Mesothelial cell of epicardium (in vitro differentiated cells): ENCODE results near the gene ADGRL4. TPM values are rescaled to one million over a fixed set of nuclear protein-coding genes. Genes with fewer than 3 reads are reported as not detected.

Source experiments
- DNase-seq, 2 experiments: peaks; one replicate each; pipeline ENCODE4 v3.0.0; 2021; ENCODE audit warnings: low spot score in 2 of 2; ENCODE audit not compliant: unreplicated experiment in 2 of 2
- H3K27ac Mint-ChIP-seq: 2 replicates; pipeline ENCODE4 v1.8.0; 2021; ENCODE audit warnings: mixed read lengths
- H3K27me3 Mint-ChIP-seq: 2 replicates; pipeline ENCODE4 v1.8.0; 2021; ENCODE audit warnings: low read depth, mixed read lengths
- H3K36me3 Mint-ChIP-seq: 2 replicates; pipeline ENCODE4 v1.8.0; 2021; ENCODE audit warnings: mixed read lengths
- H3K4me1 Mint-ChIP-seq: 2 replicates; pipeline ENCODE4 v1.8.0; 2021; ENCODE audit warnings: mixed read lengths
- H3K4me3 Mint-ChIP-seq: 2 replicates; pipeline ENCODE4 v1.8.0; 2021; ENCODE audit warnings: mild to moderate bottlenecking, moderate library complexity, mixed read lengths
- H3K9me3 Mint-ChIP-seq: 2 replicates; pipeline ENCODE4 v1.8.0; 2021; ENCODE audit warnings: mixed read lengths
- CTCF ChIP-seq: fragments of 200-600 bp; sonication (generic); IDR thresholded peaks from one replicate; pipeline ENCODE4 v1.5.0; 2021; ENCODE audit warnings: antibody characterized with exemption; ENCODE audit not compliant: unreplicated experiment
- total RNA-seq: library from RNA; stranded (reverse); gene quantifications from 3 replicates; pipeline ENCODE4 v1.2.1, GENCODE V29; 2021

The ADGRL4 gene
- total RNA-seq, 1 donor from 2014 or later = 0.07 TPM

- Mint-ChIP-seq H3K4me1 (no peaks in the 10 kb centered on the region), H3K9me3 (no peaks in the 10 kb centered on the region), H3K36me3 (no peaks in the 10 kb centered on the region), H3K27ac (no peak overlapping the region), H3K4me3 (no peak overlapping the region), H3K27me3 (peaks cover 2% of the 10 kb centered on the region)
- no peak for DNase-seq
- no peak for TF ChIP-seq CTCF
These were observed 6.0 kb upstream of the ADGRL4 start for GRCh38 chr1:79012500-79012899.

GRCh38 chr1:79010589-79010988 is 4.1 kb upstream of the ADGRL4 start:
- no peak for TF ChIP-seq CTCF
- Mint-ChIP-seq H3K4me3 (no peak overlapping the region), H3K9me3 (no peaks in the 10 kb centered on the region), H3K27me3 (peaks cover 19% of the 10 kb centered on the region), H3K36me3 (no peaks in the 10 kb centered on the region), H3K4me1 (peaks cover 6% of the 10 kb centered on the region), H3K27ac (no peak overlapping the region)
- no peak for DNase-seq

GRCh38 chr1:79005945-79006344 is 585 bp downstream of the ADGRL4 start:
- no peak overlapping the region for H3K27ac Mint-ChIP-seq
- H3K4me3 Mint-ChIP-seq = peak overlapping the region; percentile 61
- peaks cover 6% of the 10 kb centered on the region for H3K4me1 Mint-ChIP-seq
- no peaks in the 10 kb centered on the region for H3K9me3 Mint-ChIP-seq
- no peak for TF ChIP-seq CTCF
- DNase-seq = no peak
- peaks cover 19% of the 10 kb centered on the region for H3K27me3 Mint-ChIP-seq
- no peaks in the 10 kb centered on the region for H3K36me3 Mint-ChIP-seq

GRCh38 chr1:79004916-79005315 is 1.6 kb downstream of the ADGRL4 start:
- no peaks in the 10 kb centered on the region for H3K36me3 Mint-ChIP-seq
- H3K27ac Mint-ChIP-seq = no peak overlapping the region
- H3K4me3 Mint-ChIP-seq = no peak overlapping the region
- H3K4me1 Mint-ChIP-seq = peaks cover 6% of the 10 kb centered on the region
- no peaks in the 10 kb centered on the region for H3K9me3 Mint-ChIP-seq
- DNase-seq = no peak
- no peak for TF ChIP-seq CTCF
- H3K27me3 Mint-ChIP-seq = peaks cover 19% of the 10 kb centered on the region

- Mint-ChIP-seq H3K4me1 (no peaks in the 10 kb centered on the region), H3K27ac (no peak overlapping the region), H3K27me3 (no peaks in the 10 kb centered on the region), H3K9me3 (no peaks in the 10 kb centered on the region), H3K4me3 (no peak overlapping the region), H3K36me3 (no peaks in the 10 kb centered on the region)
- no peak for TF ChIP-seq CTCF
- DNase-seq = no peak
These were observed 9.7 kb downstream of the ADGRL4 start for GRCh38 chr1:78996791-78997190.

- H3K4me3 Mint-ChIP-seq = no peak overlapping the region
- H3K27me3 Mint-ChIP-seq = no peaks in the 10 kb centered on the region
- H3K4me1 Mint-ChIP-seq = no peaks in the 10 kb centered on the region
- no peaks in the 10 kb centered on the region for H3K36me3 Mint-ChIP-seq
- no peak for DNase-seq
- H3K27ac Mint-ChIP-seq = no peak overlapping the region
- peaks cover 6% of the 10 kb centered on the region for H3K9me3 Mint-ChIP-seq
- TF ChIP-seq CTCF = no peak
These were observed 19.5 kb downstream of the ADGRL4 start for GRCh38 chr1:78987042-78987441.
